IMR-90 (cell line): Measurements from ENCODE around the gene SLC43A2. TPM values are rescaled to one million over a fixed set of nuclear protein-coding genes. Genes with fewer than 3 reads are reported as not detected.

ENCODE experiments used
- ATAC-seq: fragments of 200-7000 bp; cut with Tn5 transposase; 2 replicates; pipeline ENCODE4 v1.9.1; 2020; ENCODE audit warnings: low read depth, mild to moderate bottlenecking, moderate library complexity
- BruUV-seq: library from RNA; stranded (reverse); fragments of 400-500 nt; replicated peaks from 2 replicates; lab custom pipeline; 2021; lab: Mats Ljungman, UMichigan
- CTCF ChIA-PET: fragments of 300-600 bp; formaldehyde crosslinking; extraction: SDS; loops from one replicate; lab custom pipeline; 2021; ENCODE audit warnings: antibody characterized with exemption; lab: Yijun Ruan, JAX
- POLR2A ChIA-PET: fragments of 300-600 bp; sonication (Branson Sonifier 250); formaldehyde crosslinking; loops from one replicate; lab custom pipeline; 2022; ENCODE audit warnings: antibody characterized with exemption; ENCODE audit not compliant: unreplicated experiment; lab: Charles Lee
- DNase-seq: peaks from one replicate; pipeline ENCODE4 v3.0.0; 2013
- H2AFZ ChIP-seq: replicated peaks from 2 replicates; pipeline ENCODE3; 2013; ENCODE audit warnings: low read length, mild to moderate bottlenecking; ENCODE audit not compliant: poor library complexity
- H2AK5ac ChIP-seq: 2 replicates; pipeline ENCODE4 v1.6.1; 2013; ENCODE audit warnings: low read depth, low read length, inconsistent platforms
- H2AK9ac ChIP-seq: replicated peaks from 2 replicates; pipeline ENCODE3; 2013; ENCODE audit warnings: mild to moderate bottlenecking, low read depth, low read length, moderate library complexity; ENCODE audit not compliant: poor library complexity
- H2BK120ac ChIP-seq: 2 replicates; pipeline ENCODE4 v1.6.1; 2013; ENCODE audit warnings: low read depth, low read length, inconsistent platforms
- H2BK15ac ChIP-seq: 3 replicates; pipeline ENCODE4 v1.6.1; 2013; ENCODE audit warnings: low read depth, low read length, inconsistent platforms
- H2BK20ac ChIP-seq: 2 replicates; pipeline ENCODE4 v1.6.1; 2013; ENCODE audit warnings: low read depth, mild to moderate bottlenecking, inconsistent platforms, low read length, moderate library complexity
- H2BK5ac ChIP-seq: 2 replicates; pipeline ENCODE4 v1.6.1; 2013; ENCODE audit warnings: mild to moderate bottlenecking, low read depth, low read length, inconsistent platforms; ENCODE audit not compliant: poor library complexity, severe bottlenecking
- H3K14ac ChIP-seq: replicated peaks from 2 replicates; pipeline ENCODE4 v1.6.1; 2013; ENCODE audit warnings: low read depth, low read length, inconsistent platforms
- H3K18ac ChIP-seq: 2 replicates; pipeline ENCODE4 v1.6.1; 2013; ENCODE audit warnings: low read depth, low read length, control low read depth
- H3K23ac ChIP-seq: 2 replicates; pipeline ENCODE4 v1.6.1; 2013; ENCODE audit warnings: low read depth, low read length, inconsistent platforms
- H3K27ac ChIP-seq: 2 replicates; pipeline ENCODE4 v1.5.1; 2013; ENCODE audit warnings: mild to moderate bottlenecking, control low read depth, low read length; ENCODE audit not compliant: insufficient read depth
- H3K27me3 ChIP-seq: 2 replicates; pipeline ENCODE4 v1.6.1; 2013; ENCODE audit warnings: low read length; ENCODE audit not compliant: control insufficient read depth, insufficient read depth
- H3K36me3 ChIP-seq: 2 replicates; pipeline ENCODE4 v1.6.1; 2013; ENCODE audit warnings: low read length, mixed read lengths; ENCODE audit not compliant: control insufficient read depth, insufficient read depth
- H3K4ac ChIP-seq: 2 replicates; pipeline ENCODE4 v1.6.1; 2013; ENCODE audit warnings: low read depth, low read length, inconsistent platforms
- H3K4me1 ChIP-seq: 2 replicates; pipeline ENCODE4 v1.6.1; 2013; ENCODE audit warnings: low read length, mixed read lengths; ENCODE audit not compliant: control insufficient read depth, insufficient read depth
- H3K4me2 ChIP-seq: 2 replicates; pipeline ENCODE4 v1.6.1; 2013; ENCODE audit warnings: low read depth, mild to moderate bottlenecking, control low read depth, low read length, moderate library complexity
- H3K4me3 ChIP-seq: 2 replicates; pipeline ENCODE4 v1.5.1; 2013; ENCODE audit warnings: low read depth, mild to moderate bottlenecking, control low read depth, low read length, moderate library complexity; ENCODE audit not compliant: insufficient read depth
- H3K56ac ChIP-seq: 2 replicates; pipeline ENCODE4 v1.6.1; 2013; ENCODE audit warnings: low read length, inconsistent platforms; ENCODE audit not compliant: insufficient read depth; ENCODE audit errors: extremely low read depth
- H3K79me1 ChIP-seq, 2 experiments: 2 replicates each; pipeline ENCODE4 v1.6.1; 2013; ENCODE audit warnings: low read length in 2 of 2, inconsistent platforms in 1 of 2, low read depth in 1 of 2
- H3K9ac ChIP-seq: 2 replicates; pipeline ENCODE4 v1.6.1; 2013; ENCODE audit warnings: low read depth, low read length, control low read depth
- H3K9me1 ChIP-seq: 2 replicates; pipeline ENCODE4 v1.6.1; 2013; ENCODE audit warnings: low read length, inconsistent platforms; ENCODE audit not compliant: insufficient read depth
- H3K9me3 ChIP-seq: 2 replicates; pipeline ENCODE4 v1.6.1; 2013; ENCODE audit warnings: low read length; ENCODE audit not compliant: control insufficient read depth, insufficient read depth
- H4K20me1 ChIP-seq: 2 replicates; pipeline ENCODE4 v1.6.1; 2013; ENCODE audit warnings: low read length, inconsistent platforms; ENCODE audit not compliant: insufficient read depth
- H4K5ac ChIP-seq: 2 replicates; pipeline ENCODE4 v1.6.1; 2013; ENCODE audit warnings: mild to moderate bottlenecking, low read depth, low read length, control low read depth
- H4K8ac ChIP-seq, 2 experiments: 2 replicates each; pipeline ENCODE4 v1.6.1; 2013; ENCODE audit warnings: low read depth in 2 of 2, low read length in 2 of 2, control low read depth in 1 of 2, inconsistent platforms in 1 of 2
- H4K91ac ChIP-seq: 2 replicates; pipeline ENCODE4 v1.6.1; 2013; ENCODE audit warnings: low read depth, low read length, inconsistent platforms; ENCODE audit not compliant: insufficient read depth
- CEBPB ChIP-seq: IDR thresholded peaks from 2 replicates; pipeline ENCODE4 v1.6.1; 2012; ENCODE audit warnings: low read depth, low read length, improper control_type of control experiment
- FOS ChIP-seq: fragments of 150-350 bp; IDR thresholded peaks from 2 replicates; pipeline ENCODE4 v1.6.1; 2016; ENCODE audit warnings: low read depth, low read length
- MAFK ChIP-seq: IDR thresholded peaks from 2 replicates; pipeline ENCODE4 v1.6.1; 2012; ENCODE audit warnings: low read depth, low read length, improper control_type of control experiment
- MAZ ChIP-seq: IDR thresholded peaks from 2 replicates; pipeline ENCODE4 v1.6.1; 2012; ENCODE audit warnings: low read depth, mild to moderate bottlenecking, low read length, improper control_type of control experiment, moderate library complexity, borderline replicate concordance
- MXI1 ChIP-seq: IDR thresholded peaks from 2 replicates; pipeline ENCODE4 v1.6.1; 2012; ENCODE audit warnings: low read depth, mild to moderate bottlenecking, low read length, moderate library complexity, borderline replicate concordance
- POLR2A ChIP-seq: IDR thresholded peaks from 2 replicates; pipeline ENCODE4 v1.6.1; 2012; ENCODE audit warnings: mild to moderate bottlenecking, low read depth, low read length
- RAD21 ChIP-seq: IDR thresholded peaks from 2 replicates; pipeline ENCODE4 v1.6.1; 2012; ENCODE audit warnings: low read length, improper control_type of control experiment
- RFX5 ChIP-seq: IDR thresholded peaks from 2 replicates; pipeline ENCODE4 v1.8.0; 2012; ENCODE audit warnings: low read depth, mild to moderate bottlenecking, low read length, moderate library complexity
- SMC3 ChIP-seq: fragments of 150-350 bp; IDR thresholded peaks from 2 replicates; pipeline ENCODE4 v1.6.1; 2016; ENCODE audit warnings: low read depth, mild to moderate bottlenecking, antibody characterized with exemption, low read length, moderate library complexity
- WGBS, 2 experiments: methylation state at CpG; one replicate each; pipeline versions ENCODE4 v1.1.5 to v1.1.7; 2013; ENCODE audit warnings: missing lambda C conversion rate in 2 of 2; ENCODE audit not compliant: insufficient read length in 1 of 2; ENCODE audit errors: extremely low coverage in 2 of 2; 5-methylcytosine and 5-hydroxymethylcytosine counted together
- dilution Hi-C: fragments of 300-500 bp; cut with HindIII; formaldehyde crosslinking; loops from one replicate; pipeline ENCODE4 v1.14.3; 2018; ENCODE audit warnings: low sequenced_read_pairs; ENCODE audit not compliant: unreplicated experiment
- in situ Hi-C: fragments of 300-500 bp; cut with MboI; formaldehyde crosslinking; loops from 3 replicates; pipeline ENCODE4 v1.14.3; 2019; ENCODE audit warnings: low sequenced_read_pairs, inconsistent platforms, mixed read lengths
- intact Hi-C: fragments of 100-400 bp; cut with micrococcal nuclease; formaldehyde crosslinking; loops from 2 replicates; pipeline ENCODE4 v1.10.0; 2022
- polyA plus RNA-seq, 3 experiments: library from polyadenylated mRNA; depleted of rRNA; stranded (reverse); fragments of >200 nt; gene quantifications; 2 replicates each; pipeline ENCODE4 v1.2.3, GENCODE V29; 2012; ENCODE audit warnings: low replicate concordance in 1 of 3
- total RNA-seq: library from RNA; depleted of rRNA; stranded (reverse); fragments of >200 nt; gene quantifications from 2 replicates; pipeline ENCODE4 v1.2.3, GENCODE V29; 2012

Gene SLC43A2
- total and polyA plus RNA-seq, 2 of the 4 experiments (the other 2 are of a cell fraction): 3.8 to 9.0 TPM

- no peaks in the 10 kb centered on the region for H3K79me1 ChIP-seq
- H2AK5ac ChIP-seq: peak overlapping the region; percentile 8; the same call in 1 of the 2 replicates
- H3K27ac ChIP-seq: no peak overlapping the region
- BruUV-seq: no TSS peak
- no peak overlapping the region for H2AFZ ChIP-seq
- no peak overlapping the region for H2BK20ac ChIP-seq
- ATAC-seq (no peak), DNase-seq (no peak)
- WGBS, 2 experiments: 100% methylated on average over 5 of the region's 6 CpGs; no CpG with 5 or more reads in 1 of the 2 experiments
- no peaks in the 10 kb centered on the region for H3K27me3 ChIP-seq
- H3K9me3 ChIP-seq: no peaks in the 10 kb centered on the region
- H3K14ac ChIP-seq: no peak overlapping the region
- no peak overlapping the region for H3K56ac ChIP-seq
- no peak overlapping the region for H3K4me3 ChIP-seq
- H4K20me1 ChIP-seq: no peaks in the 10 kb centered on the region
- H2AK9ac ChIP-seq: no peak overlapping the region
- H3K4ac ChIP-seq: no peak overlapping the region
- no peak overlapping the region for H4K8ac ChIP-seq
- no peak overlapping the region for H3K18ac ChIP-seq
- dilution Hi-C loops (no loop called here), in situ Hi-C loops (no loop called here), intact Hi-C loops (no loop called here)
- H4K91ac ChIP-seq: no peak overlapping the region
- no peak overlapping the region for H2BK15ac ChIP-seq
- H3K36me3 ChIP-seq: no peaks in the 10 kb centered on the region
- no peak overlapping the region for H3K23ac ChIP-seq
- POLR2A ChIA-PET: no interaction called here
- CTCF ChIA-PET: no interaction called here
- peaks cover 4% of the 10 kb centered on the region; the same call in 1 of the 2 replicates for H3K4me1 ChIP-seq
- TF ChIP-seq POLR2A: no peak
- TF ChIP-seq SMC3: no peak
- TF ChIP-seq FOS: no peak
- no peak for TF ChIP-seq RFX5
- TF ChIP-seq MXI1: no peak
- no peak for TF ChIP-seq MAZ
- no peak for TF ChIP-seq CEBPB
- no peak for TF ChIP-seq MAFK
- no peak for TF ChIP-seq RAD21
- no peak overlapping the region for H3K4me2 ChIP-seq
- no peak overlapping the region for H4K5ac ChIP-seq
- no peak overlapping the region for H2BK5ac ChIP-seq
- no peak overlapping the region for H2BK120ac ChIP-seq
- no peaks in the 10 kb centered on the region for H3K9me1 ChIP-seq
- H3K9ac ChIP-seq: no peak overlapping the region
These were observed 45.1 kb downstream of the SLC43A2 start for GRCh38 chr17:1583556-1583955.
